ENCODE results near the gene CDK5.

CDK5 gene

DNA sequence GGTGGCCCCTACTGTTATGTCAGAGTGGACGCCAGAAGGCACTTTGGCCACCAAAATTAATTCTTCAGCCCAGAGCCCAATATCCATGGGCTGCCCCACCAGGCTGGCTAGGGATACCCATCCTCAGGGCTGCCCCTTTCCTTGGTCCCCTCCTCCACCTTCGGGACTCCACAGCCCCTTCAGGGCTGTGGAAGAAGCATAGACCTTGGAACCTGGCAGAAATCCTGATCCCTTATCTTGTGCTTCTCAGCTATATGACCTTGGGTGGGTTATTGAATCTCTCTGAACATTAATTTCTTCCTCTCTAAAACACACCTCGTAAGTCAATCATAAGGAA lies 26.1 kb upstream of the CDK5 start:
- H2AFZ ChIP-seq (ENCODE audit: low read length) = 0 out of 2 replicates have a peak overlapping the region, but pooled peaks have one; percentile 44
- H3K79me2 ChIP-seq (ENCODE audit: insufficient read depth, low read length) = no peaks in the 10 kb centered on the region
- H3K36me3 ChIP-seq (ENCODE audit: insufficient read depth, low read length) = no peaks in the 10 kb centered on the region; the same call in 1 of the 2 replicates
- no peak overlapping the region for H3K27ac ChIP-seq (ENCODE audit: low read depth, low read length, poor library complexity, severe bottlenecking)
- no peaks in the 10 kb centered on the region; the same call in none of the 2 replicates for H3F3A ChIP-seq (ENCODE audit: insufficient read depth, low read length)
- no peak for TF ChIP-seq EZH2 (IDR thresholded peaks at IDR 0.05; ENCODE audit: borderline replicate concordance, low read length)
- TF ChIP-seq, protein P1, sequence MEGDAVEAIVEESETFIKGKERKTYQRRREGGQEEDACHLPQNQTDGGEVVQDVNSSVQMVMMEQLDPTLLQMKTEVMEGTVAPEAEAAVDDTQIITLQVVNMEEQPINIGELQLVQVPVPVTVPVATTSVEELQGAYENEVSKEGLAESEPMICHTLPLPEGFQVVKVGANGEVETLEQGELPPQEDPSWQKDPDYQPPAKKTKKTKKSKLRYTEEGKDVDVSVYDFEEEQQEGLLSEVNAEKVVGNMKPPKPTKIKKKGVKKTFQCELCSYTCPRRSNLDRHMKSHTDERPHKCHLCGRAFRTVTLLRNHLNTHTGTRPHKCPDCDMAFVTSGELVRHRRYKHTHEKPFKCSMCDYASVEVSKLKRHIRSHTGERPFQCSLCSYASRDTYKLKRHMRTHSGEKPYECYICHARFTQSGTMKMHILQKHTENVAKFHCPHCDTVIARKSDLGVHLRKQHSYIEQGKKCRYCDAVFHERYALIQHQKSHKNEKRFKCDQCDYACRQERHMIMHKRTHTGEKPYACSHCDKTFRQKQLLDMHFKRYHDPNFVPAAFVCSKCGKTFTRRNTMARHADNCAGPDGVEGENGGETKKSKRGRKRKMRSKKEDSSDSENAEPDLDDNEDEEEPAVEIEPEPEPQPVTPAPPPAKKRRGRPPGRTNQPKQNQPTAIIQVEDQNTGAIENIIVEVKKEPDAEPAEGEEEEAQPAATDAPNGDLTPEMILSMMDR (IDR thresholded peaks at IDR 0.05; ENCODE audit: low read length) = no peak
- H4K20me1 ChIP-seq (ENCODE audit: insufficient read depth, low read length) = no peaks in the 10 kb centered on the region
- H3K4me1 ChIP-seq (ENCODE audit: insufficient read depth, low read length, severe bottlenecking) = peaks cover 55% of the 10 kb centered on the region
- peak overlapping the region; percentile 82 for H3K4me3 ChIP-seq (ENCODE audit: low read depth, low read length, poor library complexity, severe bottlenecking)
- H3K9me2 ChIP-seq (ENCODE audit: low read depth, low read length) = no peaks in the 10 kb centered on the region
- peak overlapping the region; percentile 92; the same call in 1 of the 2 replicates for H3K9ac ChIP-seq (ENCODE audit: low read length)
- peaks cover 16% of the 10 kb centered on the region for H3K27me3 ChIP-seq (ENCODE audit: insufficient read depth, low read length)
- H3K4me2 ChIP-seq (ENCODE audit: low read length) = peak overlapping the region; percentile 90
- H3K9me3 ChIP-seq (ENCODE audit: low read length) = no peaks in the 10 kb centered on the region

DNA sequence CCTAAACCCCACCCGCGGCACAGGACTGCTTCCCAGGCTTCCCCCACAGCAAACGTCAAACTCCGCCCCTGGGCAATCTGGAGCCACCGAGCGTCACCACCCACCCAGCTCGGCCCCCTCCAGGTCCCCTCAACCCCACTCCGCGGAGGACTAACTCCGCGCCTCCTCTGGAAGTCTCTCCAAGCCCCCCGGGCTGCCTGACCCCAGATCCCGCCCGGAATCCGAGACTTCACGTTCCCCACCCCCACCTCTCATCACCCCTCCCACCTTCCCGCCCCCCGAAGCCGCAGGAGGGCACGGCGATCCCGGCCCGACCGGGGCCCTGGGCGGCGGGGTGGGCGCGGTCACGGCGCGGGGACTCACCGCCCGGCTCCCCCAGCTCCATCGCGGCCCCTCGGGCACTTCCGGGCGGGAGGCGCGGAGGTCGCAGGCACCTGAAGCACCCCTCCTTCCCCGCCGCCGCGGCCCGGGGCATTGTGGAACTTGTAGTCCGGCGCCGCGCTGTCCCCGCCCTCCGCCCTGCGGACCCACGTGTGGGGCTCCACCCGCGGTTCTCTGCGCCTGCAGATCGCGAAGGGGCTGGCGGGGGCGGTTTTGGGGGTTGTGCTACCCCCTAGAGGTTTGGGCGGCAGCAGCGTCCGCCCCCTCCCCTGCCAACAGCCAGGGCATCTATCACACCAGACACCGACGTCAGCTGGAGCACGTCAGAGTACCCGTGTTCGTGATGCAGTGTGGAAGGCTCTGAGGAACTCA lies 25.6 kb upstream of the CDK5 start, which contains the start of gene TMUB1:
TMUB1 (minus strand) TSS at position 423 of the 753 bp plus-strand sequence. CDS start 930 bp downstream, outside the sequence.
- 0 out of 2 replicates have a peak within 1 kb of the TSS, but pooled peaks have one; percentile 44 for H2AFZ ChIP-seq (ENCODE audit: low read length)
- H3K9me2 ChIP-seq (ENCODE audit: low read depth, low read length) = no peaks in the 10 kb centered on the region
- H3K9me3 ChIP-seq (ENCODE audit: low read length) = no peaks in the 10 kb centered on the region
- TF ChIP-seq, protein P1 (IDR thresholded peaks at IDR 0.05; ENCODE audit: low read length) = no peak
- no peak for TF ChIP-seq EZH2 (IDR thresholded peaks at IDR 0.05; ENCODE audit: borderline replicate concordance, low read length)
- no peaks in the 10 kb centered on the region for H4K20me1 ChIP-seq (ENCODE audit: insufficient read depth, low read length)
- peak within 1 kb of the TSS; percentile 64 for H3K27ac ChIP-seq (ENCODE audit: low read depth, low read length, poor library complexity, severe bottlenecking)
- peak within 1 kb of the TSS; percentile 90 for H3K4me2 ChIP-seq (ENCODE audit: low read length)
- peaks cover 1% of the 10 kb centered on the region for H3F3A ChIP-seq (ENCODE audit: insufficient read depth, low read length)
- peak within 1 kb of the TSS; percentile 92 for H3K9ac ChIP-seq (ENCODE audit: low read length)
- peak within 1 kb of the TSS; percentile 82 for H3K4me3 ChIP-seq (ENCODE audit: low read depth, low read length, poor library complexity, severe bottlenecking)
- H3K27me3 ChIP-seq (ENCODE audit: insufficient read depth, low read length) = peaks cover 13% of the 10 kb centered on the region
- no peaks in the 10 kb centered on the region; the same call in 1 of the 2 replicates for H3K36me3 ChIP-seq (ENCODE audit: insufficient read depth, low read length)
- H3K4me1 ChIP-seq (ENCODE audit: insufficient read depth, low read length, severe bottlenecking) = peaks cover 61% of the 10 kb centered on the region
- no peaks in the 10 kb centered on the region for H3K79me2 ChIP-seq (ENCODE audit: insufficient read depth, low read length)

DNA sequence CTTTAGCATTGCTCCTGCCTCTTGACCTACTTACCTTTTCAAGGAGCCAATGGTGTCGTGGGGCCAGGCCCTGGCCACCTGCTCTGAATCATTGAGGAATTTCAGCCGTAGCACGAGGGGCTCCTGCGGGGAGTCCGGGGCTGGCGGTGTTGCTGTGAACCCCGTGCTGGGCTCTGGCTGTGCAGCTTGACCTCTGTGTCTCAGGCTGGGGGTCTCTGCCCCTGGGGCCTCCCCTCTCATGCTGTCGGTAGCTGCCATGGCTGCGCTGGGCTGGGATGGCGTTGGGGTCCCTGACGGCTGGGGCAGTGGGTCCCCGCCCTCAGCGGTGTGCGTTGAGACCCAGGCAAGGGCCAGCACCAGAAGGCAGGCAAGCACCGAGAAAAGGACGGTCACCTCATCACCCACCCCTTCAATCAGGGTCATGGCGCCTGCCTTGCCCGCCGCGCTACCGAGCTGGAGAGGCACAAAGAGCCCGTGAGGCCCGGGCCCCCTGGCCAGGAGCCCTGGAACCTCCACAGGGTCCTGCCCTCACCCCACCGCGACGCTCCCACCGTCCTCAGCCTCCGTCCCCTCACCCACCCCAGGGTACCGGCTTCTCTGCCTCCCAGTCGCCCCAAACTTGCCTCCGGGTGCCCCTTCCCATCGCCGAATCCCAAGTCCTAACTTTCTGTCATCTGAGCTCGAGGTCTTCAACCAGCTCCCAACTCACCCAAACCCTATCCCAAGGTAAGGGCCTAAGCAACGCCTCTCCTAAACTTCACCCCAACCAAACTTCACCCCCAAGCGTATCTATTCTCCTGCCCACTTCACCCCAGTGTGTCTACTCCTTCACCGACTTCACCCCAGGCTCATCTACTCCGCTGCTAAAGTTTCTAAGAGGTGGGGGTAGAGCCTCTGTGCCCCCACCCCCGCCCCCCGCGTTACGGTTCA lies 24.7 kb upstream of the CDK5 start:
- H3K4me1 ChIP-seq (ENCODE audit: insufficient read depth, low read length, severe bottlenecking) = peaks cover 61% of the 10 kb centered on the region
- H3K4me2 ChIP-seq (ENCODE audit: low read length) = peak overlapping the region; percentile 90
- TF ChIP-seq EZH2 (IDR thresholded peaks at IDR 0.05; ENCODE audit: borderline replicate concordance, low read length) = no peak
- TF ChIP-seq, protein P1 (IDR thresholded peaks at IDR 0.05; ENCODE audit: low read length) = no peak
- peak overlapping the region; percentile 92 for H3K9ac ChIP-seq (ENCODE audit: low read length)
- peaks cover 4% of the 10 kb centered on the region; the same call in 1 of the 2 replicates for H3F3A ChIP-seq (ENCODE audit: insufficient read depth, low read length)
- no peaks in the 10 kb centered on the region for H4K20me1 ChIP-seq (ENCODE audit: insufficient read depth, low read length)
- peaks cover 4% of the 10 kb centered on the region; the same call in 1 of the 2 replicates for H3K36me3 ChIP-seq (ENCODE audit: insufficient read depth, low read length)
- no peaks in the 10 kb centered on the region for H3K9me3 ChIP-seq (ENCODE audit: low read length)
- H3K27ac ChIP-seq (ENCODE audit: low read depth, low read length, poor library complexity, severe bottlenecking) = peak overlapping the region; percentile 64
- no peaks in the 10 kb centered on the region for H3K9me2 ChIP-seq (ENCODE audit: low read depth, low read length)
- H2AFZ ChIP-seq (ENCODE audit: low read length) = no peak overlapping the region
- no peaks in the 10 kb centered on the region for H3K79me2 ChIP-seq (ENCODE audit: insufficient read depth, low read length)
- peak overlapping the region; percentile 82 for H3K4me3 ChIP-seq (ENCODE audit: low read depth, low read length, poor library complexity, severe bottlenecking)
- 0 out of 2 replicates have a peak, but pooled peaks cover 5% of the 10 kb centered on the region for H3K27me3 ChIP-seq (ENCODE audit: insufficient read depth, low read length)
